Retinal pigment epithelial cell (primary cell): ENCODE results near the gene CYP4F8.
"Not testable (repeated sequence)": the region's sequence is repeated elsewhere in the genome, so short reads cannot be mapped to it uniquely, and the experiment has no call there.

Experiments
- DNase-seq: peaks from one replicate; pipeline ENCODE4 v3.0.0-alpha.2; 2010; ENCODE audit warnings: low read depth
- H3K4me3 ChIP-seq: 2 replicates; pipeline ENCODE4 v1.5.1; 2011; ENCODE audit warnings: mild to moderate bottlenecking, low read length, control low read depth, moderate library complexity
- CTCF ChIP-seq: conservative IDR thresholded peaks from 2 replicates; pipeline ENCODE4 v1.5.1; 2011; ENCODE audit warnings: low read depth, low read length, control low read depth, inconsistent platforms

CYP4F8 gene

GRCh38 chr19:15644066-15644741, 29.2 kb downstream of the CYP4F8 start:
- no peak for TF ChIP-seq CTCF
- DNase-seq, result no peak
- no peak overlapping the region for H3K4me3 ChIP-seq

DNA sequence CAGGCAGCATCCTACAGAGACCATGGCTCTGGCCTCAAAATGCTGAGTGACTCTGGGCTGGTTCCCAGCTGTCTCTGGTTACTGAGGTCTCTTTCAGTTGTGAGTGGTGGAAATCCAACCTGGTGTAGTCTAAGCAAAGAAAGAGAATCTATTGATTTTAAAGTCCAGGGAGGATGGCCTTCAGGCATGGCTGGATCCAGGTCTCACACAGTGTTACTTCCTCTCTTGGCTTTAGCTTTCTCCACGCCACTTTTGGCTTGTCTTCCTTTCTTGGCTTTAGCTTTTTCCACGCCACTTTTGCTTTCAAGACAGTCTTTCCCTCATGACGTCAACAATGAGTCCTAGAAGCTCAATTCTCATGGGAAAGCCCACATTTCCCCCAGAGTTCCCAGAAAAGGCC, 29.8 kb downstream of the CYP4F8 start:
- no peak for DNase-seq
- H3K4me3 ChIP-seq, result no peak overlapping the region
- no peak for TF ChIP-seq CTCF

DNA sequence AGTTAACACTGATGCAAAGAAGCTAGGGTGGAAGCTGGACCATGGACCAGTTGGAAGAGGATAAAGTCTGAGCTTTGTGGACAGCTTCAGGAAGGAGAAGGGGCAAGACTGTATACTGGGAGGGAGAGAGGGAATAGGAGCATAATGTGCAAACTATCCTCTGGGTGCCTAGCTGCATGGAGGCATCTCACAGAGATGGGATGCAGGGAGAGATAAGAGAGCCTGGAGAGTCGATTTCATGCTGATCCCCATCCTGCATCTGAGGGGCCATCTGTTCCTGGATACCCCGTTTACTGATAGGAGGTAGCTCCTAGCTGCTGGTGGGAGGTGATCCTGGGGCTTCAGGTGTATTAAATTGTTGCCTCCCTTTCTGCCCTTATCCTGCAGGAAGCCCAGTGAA, 34.5 kb downstream of the CYP4F8 start:
- no peak overlapping the region for H3K4me3 ChIP-seq
- no peak for TF ChIP-seq CTCF
- DNase-seq, result no peak

DNA sequence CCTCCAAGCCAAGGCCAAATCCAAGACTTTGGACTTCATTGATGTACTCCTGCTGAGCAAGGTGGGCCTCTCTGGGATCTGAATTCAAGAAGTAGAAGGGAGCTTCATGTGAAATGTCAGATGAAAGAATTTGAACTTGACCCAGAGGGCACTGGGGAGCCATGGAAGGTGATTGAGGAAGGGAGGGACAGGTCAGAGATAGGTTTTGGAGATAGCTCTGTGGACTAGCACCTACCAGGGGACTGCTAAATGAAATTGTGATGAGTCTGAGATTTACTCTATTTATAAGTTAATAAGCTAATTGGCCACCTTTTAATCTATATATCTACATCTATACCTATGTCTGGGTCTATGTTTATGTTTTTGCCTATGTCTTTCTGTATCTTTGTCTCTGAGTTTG, 35.1 kb downstream of the CYP4F8 start:
- not testable (repeated sequence) for DNase-seq, H3K4me3 ChIP-seq

DNA sequence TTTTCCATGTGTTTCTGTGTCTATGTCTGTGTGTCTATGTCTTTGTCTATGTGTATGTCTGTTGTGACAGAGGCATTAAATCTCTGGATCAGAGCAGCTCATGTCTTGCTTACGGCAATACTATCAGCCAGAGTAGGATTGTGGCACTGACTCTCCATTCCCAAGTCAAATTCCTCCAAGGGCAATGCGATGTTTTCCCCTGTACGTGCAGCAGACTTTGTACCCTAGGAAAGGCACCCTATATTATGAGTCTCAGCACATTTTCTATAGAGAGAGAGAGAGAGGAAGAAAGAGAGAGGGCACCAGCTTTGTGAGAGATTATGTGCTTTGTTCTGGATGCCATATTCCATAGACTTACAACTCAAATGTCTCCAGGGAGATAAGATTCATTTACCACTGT, 36.8 kb downstream of the CYP4F8 start:
- DNase-seq, result no peak
- no peak overlapping the region for H3K4me3 ChIP-seq
- TF ChIP-seq CTCF, result no peak

GRCh38 chr19:15652559-15653278, 37.7 kb downstream of the CYP4F8 start:
- no peak for TF ChIP-seq CTCF
- no peak for DNase-seq
- H3K4me3 ChIP-seq, result no peak overlapping the region

GRCh38 chr19:15656467-15656866, 41.4 kb downstream of the CYP4F8 start:
- TF ChIP-seq CTCF, result no peak
- no peak overlapping the region for H3K4me3 ChIP-seq
- DNase-seq, result no peak
